H1 (cell line): ENCODE results near the gene IWS1. TPM values are rescaled to one million over a fixed set of nuclear protein-coding genes. Genes with fewer than 3 reads are reported as not detected.

Experiments used
- CTCF ChIA-PET: fragments of 300-600 bp; sonication (Branson Sonifier 250); formaldehyde crosslinking; loops from one replicate; lab custom pipeline; 2021; ENCODE audit not compliant: partially characterized antibody; lab: Charles Lee
- POLR2A ChIA-PET: fragments of 300-600 bp; sonication (Branson Sonifier 250); formaldehyde crosslinking; loops from one replicate; lab custom pipeline; 2021; ENCODE audit warnings: inconsistent platforms; ENCODE audit not compliant: partially characterized antibody; lab: Charles Lee
- DNase-seq, 2 experiments: peaks; one replicate each; pipeline versions ENCODE4 v3.0.0 to v3.0.0-alpha.2; 2010 to 2022; ENCODE audit warnings: low spot score in 2 of 2, low read depth in 1 of 2, mixed read lengths in 1 of 2
- FAIRE-seq: peaks from 2 replicates; lab custom pipeline; 2011; peaks lifted over from hg19 to GRCh38; lab: Jason Lieb, UNC
- H2AFZ ChIP-seq: 2 replicates; pipeline ENCODE4 v1.8.1; 2012; ENCODE audit warnings: low read length, inconsistent platforms
- H2AK5ac ChIP-seq: 2 replicates; pipeline ENCODE4 v1.6.1; 2013; ENCODE audit warnings: low read depth, low read length
- H2BK120ac ChIP-seq: replicated peaks from 2 replicates; pipeline ENCODE3; 2013; ENCODE audit warnings: low read depth, low read length, inconsistent platforms
- H2BK12ac ChIP-seq: 2 replicates; pipeline ENCODE4 v1.6.1; 2013; ENCODE audit warnings: low read depth, low read length
- H2BK15ac ChIP-seq: 2 replicates; pipeline ENCODE4 v1.6.1; 2013; ENCODE audit warnings: low read length
- H2BK20ac ChIP-seq: 2 replicates; pipeline ENCODE4 v1.6.1; 2013; ENCODE audit warnings: low read length
- H2BK5ac ChIP-seq: 2 replicates; pipeline ENCODE4 v1.6.1; 2013; ENCODE audit warnings: low read depth, low read length
- H3K14ac ChIP-seq: 2 replicates; pipeline ENCODE4 v1.6.1; 2013; ENCODE audit warnings: inconsistent platforms; ENCODE audit not compliant: insufficient read length
- H3K18ac ChIP-seq: 2 replicates; pipeline ENCODE4 v1.6.1; 2013; ENCODE audit warnings: low read length; ENCODE audit errors: extremely low read depth
- H3K23ac ChIP-seq: 2 replicates; pipeline ENCODE4 v1.6.1; 2013; ENCODE audit warnings: inconsistent platforms; ENCODE audit not compliant: insufficient read length
- H3K23me2 ChIP-seq: 2 replicates; pipeline ENCODE4 v1.6.1; 2013; ENCODE audit warnings: low read depth, low read length
- H3K27ac ChIP-seq: 2 replicates; pipeline ENCODE4 v1.6.1; 2011; ENCODE audit warnings: low read depth, low read length, inconsistent platforms
- H3K27me3 ChIP-seq, 4 experiments: replicated peaks in 1 of 4; 1 replicate in 1 of 4; 2 replicates in 3 of 4; pipeline versions ENCODE4 v1.6.1 to v1.8.1; 2011 to 2013; ENCODE audit warnings: low read length in 3 of 4, mild to moderate bottlenecking in 3 of 4, inconsistent platforms in 2 of 4, mixed read lengths in 2 of 4, moderate library complexity in 1 of 4; ENCODE audit not compliant: control insufficient read depth in 3 of 4, insufficient read depth in 3 of 4; ENCODE audit errors: extremely low read depth in 1 of 4
- H3K36me3 ChIP-seq, 4 experiments: 2 replicates each; pipeline versions ENCODE4 v1.6.1 to v1.8.1; 2011 to 2013; ENCODE audit warnings: mild to moderate bottlenecking in 4 of 4, low read length in 3 of 4, moderate library complexity in 2 of 4, control low read depth in 1 of 4, inconsistent platforms in 1 of 4; ENCODE audit not compliant: insufficient read depth in 4 of 4, control insufficient read depth in 2 of 4
- H3K4ac ChIP-seq: replicated peaks from 2 replicates; pipeline ENCODE3; 2013; ENCODE audit warnings: low read length, low read depth, mixed read lengths, inconsistent platforms; ENCODE audit not compliant: insufficient read length
- H3K4me1 ChIP-seq, 4 experiments: replicated peaks in 1 of 4; 1 replicate in 1 of 4; 2 replicates in 3 of 4; pipeline versions ENCODE4 v1.6.1 to v1.8.1; 2011 to 2013; ENCODE audit warnings: low read length in 3 of 4, inconsistent platforms in 2 of 4, mixed read lengths in 1 of 4; ENCODE audit not compliant: insufficient read depth in 4 of 4, control insufficient read depth in 3 of 4
- H3K4me2 ChIP-seq, 2 experiments: 2 replicates each; pipeline versions ENCODE4 v1.6.1 to v1.8.1; 2011 to 2013; ENCODE audit warnings: low read depth in 2 of 2, low read length in 2 of 2, control low read depth in 1 of 2, inconsistent platforms in 1 of 2, mild to moderate bottlenecking in 1 of 2; ENCODE audit not compliant: insufficient read depth in 1 of 2
- H3K4me3 ChIP-seq, 4 experiments: fragments of 200-600, 300-600 bp in 1 of 4; sonication (generic), shearing (Covaris generic), sonication (Bioruptor Twin) in 1 of 4; 2 replicates each; pipeline versions ENCODE4 v1.5.1 to v1.8.1; 2011 to 2016; ENCODE audit warnings: low read length in 4 of 4, low read depth in 3 of 4, control low read depth in 2 of 4, inconsistent platforms in 2 of 4, mild to moderate bottlenecking in 2 of 4, mixed read lengths in 1 of 4, moderate library complexity in 1 of 4; ENCODE audit not compliant: insufficient read depth in 2 of 4; ENCODE audit errors: extremely low read depth in 1 of 4
- H3K56ac ChIP-seq: replicated peaks from 2 replicates; pipeline ENCODE3; 2013; ENCODE audit warnings: low read depth, mild to moderate bottlenecking, mixed read lengths, low read length, inconsistent platforms; ENCODE audit not compliant: insufficient read length
- H3K79me1 ChIP-seq: 2 replicates; pipeline ENCODE4 v1.6.1; 2013; ENCODE audit warnings: low read depth, low read length, control low read depth
- H3K79me2 ChIP-seq, 2 experiments: 2 replicates each; pipeline versions ENCODE4 v1.6.1 to v1.8.1; 2012 to 2013; ENCODE audit warnings: low read length in 2 of 2, mild to moderate bottlenecking in 2 of 2, inconsistent platforms in 1 of 2; ENCODE audit not compliant: insufficient read depth in 2 of 2, control insufficient read depth in 1 of 2
- H3K9ac ChIP-seq, 4 experiments: replicated peaks in 1 of 4; 1 replicate in 1 of 4; 2 replicates in 3 of 4; pipeline versions ENCODE4 v1.6.1 to v1.8.1; 2011 to 2013; ENCODE audit warnings: low read depth in 3 of 4, low read length in 3 of 4, control low read depth in 2 of 4, mild to moderate bottlenecking in 2 of 4, moderate library complexity in 2 of 4, inconsistent platforms in 1 of 4; ENCODE audit errors: extremely low read depth in 1 of 4
- H3K9me3 ChIP-seq, 2 experiments: 2 replicates each; pipeline versions ENCODE4 v1.6.1 to v1.8.1; 2012 to 2013; ENCODE audit warnings: mild to moderate bottlenecking in 2 of 2, moderate library complexity in 2 of 2, control low read depth in 1 of 2, inconsistent platforms in 1 of 2, low read depth in 1 of 2, low read length in 1 of 2, mixed read lengths in 1 of 2; ENCODE audit not compliant: insufficient read depth in 2 of 2
- H4K20me1 ChIP-seq, 2 experiments: replicated peaks in 1 of 2; 2 replicates each; pipeline versions ENCODE3 to v1.8.1; 2011 to 2013; ENCODE audit warnings: inconsistent platforms in 2 of 2, low read length in 2 of 2, mild to moderate bottlenecking in 1 of 2; ENCODE audit not compliant: insufficient read depth in 2 of 2, control insufficient read depth in 1 of 2
- H4K5ac ChIP-seq: 2 replicates; pipeline ENCODE4 v1.6.1; 2013; ENCODE audit warnings: low read length, low read depth, mixed read lengths, inconsistent platforms; ENCODE audit not compliant: insufficient read length
- H4K8ac ChIP-seq: 2 replicates; pipeline ENCODE4 v1.8.0; 2013; ENCODE audit warnings: mild to moderate bottlenecking, moderate library complexity, low read length, inconsistent platforms; ENCODE audit not compliant: insufficient read depth; ENCODE audit errors: extremely low read depth
- H4K91ac ChIP-seq: replicated peaks from 2 replicates; pipeline ENCODE3; 2013; ENCODE audit warnings: low read length, mixed read lengths, inconsistent platforms; ENCODE audit not compliant: insufficient read length
- CEBPB ChIP-seq: IDR thresholded peaks from 2 replicates; pipeline ENCODE4 v1.6.1; 2012; ENCODE audit warnings: low read depth, low read length
- EGR1 ChIP-seq: IDR thresholded peaks from 2 replicates; pipeline ENCODE4 v1.6.1; 2011; ENCODE audit warnings: low read depth, low read length, borderline replicate concordance
- WGBS, 2 experiments: shearing (Covaris generic) in 1 of 2; methylation state at CpG; one replicate each; pipeline versions ENCODE4 v1.1.6 to v1.1.7; 2013 to 2015; ENCODE audit warnings: low lambda C conversion rate in 2 of 2, mixed read lengths in 2 of 2, inconsistent platforms in 1 of 2, low coverage in 1 of 2, missing lambda C conversion rate in 1 of 2; ENCODE audit not compliant: insufficient replicate concordance in 2 of 2, insufficient coverage in 1 of 2, insufficient read length in 1 of 2; ENCODE audit errors: extremely low coverage in 1 of 2, missing lambda C conversion rate in 1 of 2; 5-methylcytosine and 5-hydroxymethylcytosine counted together
- polyA plus RNA-seq, 7 experiments: library from polyadenylated mRNA; depleted of rRNA in 3 of 7; stranded (reverse) in 5 of 7; unstranded in 2 of 7; fragments of >200 nt in 5 of 7; fragments of 200-250 nt in 2 of 7; gene quantifications; 1 replicate in 5 of 7; 2 replicates in 1 of 7; 4 replicates in 1 of 7; pipeline versions ENCODE4 v1.2.1 to v1.2.3, GENCODE V29; 2011 to 2013; ENCODE audit warnings: missing spikeins in 2 of 7, mixed read lengths in 2 of 7
- total RNA-seq: library from RNA; stranded (reverse); fragmentation: NEBNext Ultra II Directional; extraction: Animal tissue kit (Norgen Biotek cat#: 25700); gene quantifications from 2 replicates; pipeline ENCODE4 v1.2.1, GENCODE V29; 2021

Gene IWS1
- total and polyA plus RNA-seq, 2 of the 8 experiments (the other 6 are each of a cell fraction or from before 2014, with no cell fraction given), result 18.4 to 64.8 TPM

DNA sequence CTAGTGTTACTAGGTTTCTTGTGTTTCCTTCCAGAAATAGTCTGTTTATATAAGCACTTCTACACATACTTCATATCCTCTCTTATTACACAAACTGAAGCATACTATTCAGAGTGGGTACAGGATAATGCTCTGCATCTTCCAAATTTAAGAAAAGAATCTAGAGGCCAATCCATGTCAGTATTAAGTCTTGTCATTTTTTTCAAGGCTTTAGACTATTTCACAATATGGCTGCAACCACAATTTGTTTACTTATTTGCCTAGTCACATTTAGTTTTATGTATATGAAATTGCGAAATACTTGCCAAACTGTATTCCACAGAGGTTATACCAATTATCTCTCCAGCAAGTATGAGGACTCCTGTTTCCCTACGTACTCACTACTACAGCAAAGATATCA is 27.9 kb downstream of the IWS1 start:
- peaks cover 0 to 1% of the 10 kb centered on the region in 2 experiments for H4K20me1 ChIP-seq
- H3K56ac ChIP-seq, result no peak overlapping the region
- no peak overlapping the region for H2BK120ac ChIP-seq
- FAIRE-seq (no peak), DNase-seq (no peak)
- no peaks in the 10 kb centered on the region for H3K27me3 ChIP-seq
- no peak overlapping the region for H3K23ac ChIP-seq
- H3K4ac ChIP-seq, result no peak overlapping the region
- POLR2A ChIA-PET, result no interaction called here
- no peak overlapping the region for H3K4me2 ChIP-seq
- H3K79me2 ChIP-seq, result no peaks in the 10 kb centered on the region
- H3K14ac ChIP-seq, result no peak overlapping the region
- H3K79me1 ChIP-seq, result no peaks in the 10 kb centered on the region; the same call in 1 of the 2 replicates
- no peak overlapping the region for H4K5ac ChIP-seq
- H4K91ac ChIP-seq, result no peak overlapping the region
- H3K36me3 ChIP-seq, result peaks cover 4 to 95% (median 55%) of the 10 kb centered on the region in 4 experiments; a peak in 7 of 8 replicates
- H3K9me3 ChIP-seq, result no peaks in the 10 kb centered on the region
- H3K4me3 ChIP-seq, result no peak overlapping the region
- 92% methylated on average over 2 of the region's 2 CpGs; no CpG with 5 or more reads in 1 of the 2 experiments for WGBS, 2 experiments
- CTCF ChIA-PET, result no interaction called here
- no peak overlapping the region for H2BK20ac ChIP-seq
- H3K9ac ChIP-seq, result no peak overlapping the region
- H2AFZ ChIP-seq, result no peak overlapping the region
- H3K23me2 ChIP-seq, result no peaks in the 10 kb centered on the region
- H3K4me1 ChIP-seq, result no peaks in the 10 kb centered on the region
- H3K27ac ChIP-seq, result no peak overlapping the region
- H3K18ac ChIP-seq, result no peak overlapping the region
- H2AK5ac ChIP-seq, result no peak overlapping the region
- H2BK15ac ChIP-seq, result no peak overlapping the region
- TF ChIP-seq CEBPB (peak; percentile 82), EGR1 (no peak)
- H4K8ac ChIP-seq, result no peak overlapping the region
- no peak overlapping the region for H2BK12ac ChIP-seq
- H2BK5ac ChIP-seq, result no peak overlapping the region
